WTC11 (cell line): ENCODE results near the gene GRAMD2B.

ENCODE experiments used
- ATF3 ChIP-seq: sonication (generic); formaldehyde crosslinking; conservative IDR thresholded peaks from 2 replicates; pipeline ENCODE4 v1.8.1; 2022; ENCODE audit warnings: mild to moderate bottlenecking, missing genetic modification reagents
- CTCF ChIP-seq: fragments of 200-600 bp; IDR thresholded peaks from 2 replicates; pipeline ENCODE4 v1.8.0; 2022; ENCODE audit warnings: antibody characterized with exemption
- ETV6 ChIP-seq: sonication (generic); formaldehyde crosslinking; IDR thresholded peaks from 2 replicates; pipeline ENCODE4 v1.8.1; 2022; ENCODE audit warnings: mild to moderate bottlenecking, missing genetic modification reagents
- KAT7 ChIP-seq: sonication (generic); formaldehyde crosslinking; IDR thresholded peaks from 2 replicates; pipeline ENCODE4 v1.8.1; 2023; ENCODE audit warnings: missing genetic modification reagents, mild to moderate bottlenecking, borderline replicate concordance
- MYBL2 ChIP-seq: sonication (generic); formaldehyde crosslinking; IDR thresholded peaks from 2 replicates; pipeline ENCODE4 v1.8.1; 2023; ENCODE audit warnings: mild to moderate bottlenecking, moderate library complexity, missing genetic modification reagents
- NR2C2 ChIP-seq: sonication (generic); formaldehyde crosslinking; IDR thresholded peaks from 2 replicates; pipeline ENCODE4 v1.8.0; 2022; ENCODE audit warnings: mild to moderate bottlenecking, missing genetic modification reagents
- TEAD4 ChIP-seq: sonication (generic); formaldehyde crosslinking; IDR thresholded peaks from 2 replicates; pipeline ENCODE4 v1.8.0; 2022; ENCODE audit warnings: mild to moderate bottlenecking, missing genetic modification reagents
- ZNF138 ChIP-seq: sonication (generic); formaldehyde crosslinking; conservative IDR thresholded peaks from 2 replicates; pipeline ENCODE4 v1.8.1; 2022; ENCODE audit warnings: mild to moderate bottlenecking, moderate library complexity, missing genetic modification reagents
- TF ChIP-seq, protein P1 (sequence below): sonication (generic); formaldehyde crosslinking; IDR thresholded peaks from 2 replicates; pipeline ENCODE4 v1.8.0; 2022; ENCODE audit warnings: missing genetic modification reagents
- TF ChIP-seq, protein P2 (sequence below): fragments of 250-450 bp; sonication (Bioruptor Pico); IDR thresholded peaks from 2 replicates; pipeline ENCODE4 v1.9.0; 2021; ENCODE audit warnings: mild to moderate bottlenecking, borderline replicate concordance
- TF ChIP-seq, protein P3 (sequence below): sonication (generic); formaldehyde crosslinking; IDR thresholded peaks from 2 replicates; pipeline ENCODE4 v1.8.1; 2022; ENCODE audit warnings: low read depth, missing genetic modification reagents, borderline replicate concordance

- TF ChIP-seq ZNF138 (CRISPR knock-in tag) (no peak), TEAD4 (CRISPR knock-in tag) (no peak), ATF3 (CRISPR knock-in tag) (no peak), NR2C2 (CRISPR knock-in tag) (no peak), ETV6 (no peak), CTCF (no peak), KAT7 (CRISPR knock-in tag) (no peak), MYBL2 (CRISPR knock-in tag) (no peak)
- TF ChIP-seq, protein P1, sequence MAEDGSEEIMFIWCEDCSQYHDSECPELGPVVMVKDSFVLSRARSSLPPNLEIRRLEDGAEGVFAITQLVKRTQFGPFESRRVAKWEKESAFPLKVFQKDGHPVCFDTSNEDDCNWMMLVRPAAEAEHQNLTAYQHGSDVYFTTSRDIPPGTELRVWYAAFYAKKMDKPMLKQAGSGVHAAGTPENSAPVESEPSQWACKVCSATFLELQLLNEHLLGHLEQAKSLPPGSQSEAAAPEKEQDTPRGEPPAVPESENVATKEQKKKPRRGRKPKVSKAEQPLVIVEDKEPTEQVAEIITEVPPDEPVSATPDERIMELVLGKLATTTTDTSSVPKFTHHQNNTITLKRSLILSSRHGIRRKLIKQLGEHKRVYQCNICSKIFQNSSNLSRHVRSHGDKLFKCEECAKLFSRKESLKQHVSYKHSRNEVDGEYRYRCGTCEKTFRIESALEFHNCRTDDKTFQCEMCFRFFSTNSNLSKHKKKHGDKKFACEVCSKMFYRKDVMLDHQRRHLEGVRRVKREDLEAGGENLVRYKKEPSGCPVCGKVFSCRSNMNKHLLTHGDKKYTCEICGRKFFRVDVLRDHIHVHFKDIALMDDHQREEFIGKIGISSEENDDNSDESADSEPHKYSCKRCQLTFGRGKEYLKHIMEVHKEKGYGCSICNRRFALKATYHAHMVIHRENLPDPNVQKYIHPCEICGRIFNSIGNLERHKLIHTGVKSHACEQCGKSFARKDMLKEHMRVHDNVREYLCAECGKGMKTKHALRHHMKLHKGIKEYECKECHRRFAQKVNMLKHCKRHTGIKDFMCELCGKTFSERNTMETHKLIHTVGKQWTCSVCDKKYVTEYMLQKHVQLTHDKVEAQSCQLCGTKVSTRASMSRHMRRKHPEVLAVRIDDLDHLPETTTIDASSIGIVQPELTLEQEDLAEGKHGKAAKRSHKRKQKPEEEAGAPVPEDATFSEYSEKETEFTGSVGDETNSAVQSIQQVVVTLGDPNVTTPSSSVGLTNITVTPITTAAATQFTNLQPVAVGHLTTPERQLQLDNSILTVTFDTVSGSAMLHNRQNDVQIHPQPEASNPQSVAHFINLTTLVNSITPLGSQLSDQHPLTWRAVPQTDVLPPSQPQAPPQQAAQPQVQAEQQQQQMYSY = no peak
- TF ChIP-seq, protein P2, sequence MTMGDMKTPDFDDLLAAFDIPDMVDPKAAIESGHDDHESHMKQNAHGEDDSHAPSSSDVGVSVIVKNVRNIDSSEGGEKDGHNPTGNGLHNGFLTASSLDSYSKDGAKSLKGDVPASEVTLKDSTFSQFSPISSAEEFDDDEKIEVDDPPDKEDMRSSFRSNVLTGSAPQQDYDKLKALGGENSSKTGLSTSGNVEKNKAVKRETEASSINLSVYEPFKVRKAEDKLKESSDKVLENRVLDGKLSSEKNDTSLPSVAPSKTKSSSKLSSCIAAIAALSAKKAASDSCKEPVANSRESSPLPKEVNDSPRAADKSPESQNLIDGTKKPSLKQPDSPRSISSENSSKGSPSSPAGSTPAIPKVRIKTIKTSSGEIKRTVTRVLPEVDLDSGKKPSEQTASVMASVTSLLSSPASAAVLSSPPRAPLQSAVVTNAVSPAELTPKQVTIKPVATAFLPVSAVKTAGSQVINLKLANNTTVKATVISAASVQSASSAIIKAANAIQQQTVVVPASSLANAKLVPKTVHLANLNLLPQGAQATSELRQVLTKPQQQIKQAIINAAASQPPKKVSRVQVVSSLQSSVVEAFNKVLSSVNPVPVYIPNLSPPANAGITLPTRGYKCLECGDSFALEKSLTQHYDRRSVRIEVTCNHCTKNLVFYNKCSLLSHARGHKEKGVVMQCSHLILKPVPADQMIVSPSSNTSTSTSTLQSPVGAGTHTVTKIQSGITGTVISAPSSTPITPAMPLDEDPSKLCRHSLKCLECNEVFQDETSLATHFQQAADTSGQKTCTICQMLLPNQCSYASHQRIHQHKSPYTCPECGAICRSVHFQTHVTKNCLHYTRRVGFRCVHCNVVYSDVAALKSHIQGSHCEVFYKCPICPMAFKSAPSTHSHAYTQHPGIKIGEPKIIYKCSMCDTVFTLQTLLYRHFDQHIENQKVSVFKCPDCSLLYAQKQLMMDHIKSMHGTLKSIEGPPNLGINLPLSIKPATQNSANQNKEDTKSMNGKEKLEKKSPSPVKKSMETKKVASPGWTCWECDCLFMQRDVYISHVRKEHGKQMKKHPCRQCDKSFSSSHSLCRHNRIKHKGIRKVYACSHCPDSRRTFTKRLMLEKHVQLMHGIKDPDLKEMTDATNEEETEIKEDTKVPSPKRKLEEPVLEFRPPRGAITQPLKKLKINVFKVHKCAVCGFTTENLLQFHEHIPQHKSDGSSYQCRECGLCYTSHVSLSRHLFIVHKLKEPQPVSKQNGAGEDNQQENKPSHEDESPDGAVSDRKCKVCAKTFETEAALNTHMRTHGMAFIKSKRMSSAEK = no peak
- TF ChIP-seq, protein P3, sequence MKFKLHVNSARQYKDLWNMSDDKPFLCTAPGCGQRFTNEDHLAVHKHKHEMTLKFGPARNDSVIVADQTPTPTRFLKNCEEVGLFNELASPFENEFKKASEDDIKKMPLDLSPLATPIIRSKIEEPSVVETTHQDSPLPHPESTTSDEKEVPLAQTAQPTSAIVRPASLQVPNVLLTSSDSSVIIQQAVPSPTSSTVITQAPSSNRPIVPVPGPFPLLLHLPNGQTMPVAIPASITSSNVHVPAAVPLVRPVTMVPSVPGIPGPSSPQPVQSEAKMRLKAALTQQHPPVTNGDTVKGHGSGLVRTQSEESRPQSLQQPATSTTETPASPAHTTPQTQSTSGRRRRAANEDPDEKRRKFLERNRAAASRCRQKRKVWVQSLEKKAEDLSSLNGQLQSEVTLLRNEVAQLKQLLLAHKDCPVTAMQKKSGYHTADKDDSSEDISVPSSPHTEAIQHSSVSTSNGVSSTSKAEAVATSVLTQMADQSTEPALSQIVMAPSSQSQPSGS (CRISPR knock-in tag) = no peak
These were observed 69.7 kb downstream of the GRAMD2B start for GRCh38 chr5:126492939-126493338.
